ENCODE data around the gene OR5H14.
"Not testable (repeated sequence)": the region's sequence is repeated elsewhere in the genome, so short reads cannot be mapped to it uniquely, and the experiment has no call there.

Gene OR5H14

DNA sequence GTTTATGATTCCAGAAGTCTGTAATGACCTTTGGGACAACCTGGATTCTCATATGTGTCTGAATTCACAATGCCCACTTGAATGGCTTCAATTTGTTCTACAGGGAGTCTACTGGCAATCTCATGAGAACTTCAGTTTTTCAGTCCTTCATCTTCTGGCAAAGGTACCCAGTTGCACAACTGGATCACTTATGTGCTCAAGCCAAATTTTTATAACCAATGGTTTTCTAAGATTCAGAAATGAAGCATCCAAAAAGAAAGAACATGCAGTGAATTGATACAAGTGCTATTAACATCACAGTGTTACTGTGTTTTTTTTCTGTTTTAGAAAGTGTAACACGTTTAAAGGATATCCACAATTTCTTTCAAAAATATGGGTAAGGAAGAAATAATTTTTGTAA is at the start of gene OR5H14:
Gene OR5H14, plus strand, starts transcription at position 301 of the 400 bp plus-strand sequence. CDS start 1,907 bp downstream, outside the sequence.
- no peak for DNase-seq

GRCh38 chr3:98099848-98100247 is 47.4 kb upstream of the OR5H14 start:
- no peak for DNase-seq

- no peak for DNase-seq
Measured at GRCh38 chr3:98108162-98108561, 39.1 kb upstream of the OR5H14 start.

DNA sequence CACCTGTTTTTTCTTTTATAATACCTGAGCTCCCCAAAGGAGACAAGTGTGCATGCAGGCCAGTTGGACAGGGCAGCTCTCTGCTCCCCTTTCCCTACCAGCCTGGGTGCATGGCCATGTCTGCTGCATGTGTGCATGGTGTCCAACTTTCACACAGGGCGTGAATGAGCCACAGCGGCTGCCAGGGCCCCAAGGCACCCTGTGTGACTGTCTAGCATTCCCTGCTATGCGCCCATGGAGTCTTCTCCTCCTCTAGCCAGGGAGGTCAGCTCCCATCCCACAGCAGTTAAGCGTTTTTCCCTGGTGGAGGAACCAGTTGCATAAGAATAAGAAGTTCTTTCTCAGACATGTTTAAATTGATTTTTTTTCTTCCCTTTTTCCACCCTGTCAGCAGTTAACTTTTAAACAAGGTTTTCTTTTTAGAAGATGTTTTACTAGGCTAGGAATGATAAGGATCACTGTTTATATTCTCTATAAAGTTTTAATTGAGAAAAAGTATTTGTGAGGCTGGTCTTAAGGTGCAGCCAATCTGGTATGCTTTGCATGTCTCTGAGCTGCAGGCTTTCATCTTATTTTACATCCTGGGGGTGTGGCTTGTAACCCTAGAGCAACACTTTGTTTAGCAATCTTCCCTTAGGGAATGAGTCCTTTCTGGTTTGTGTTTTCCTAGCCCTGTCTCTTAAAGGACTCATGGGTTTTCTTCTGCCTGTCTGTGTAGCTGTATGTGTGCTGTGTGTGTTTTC is 37.3 kb upstream of the OR5H14 start:
- DNase-seq: no peak

GRCh38 chr3:98110550-98110908 is 36.8 kb upstream of the OR5H14 start:
- DNase-seq: no peak

- no peak for DNase-seq
Measured at GRCh38 chr3:98114264-98114663, 33.0 kb upstream of the OR5H14 start.

DNA sequence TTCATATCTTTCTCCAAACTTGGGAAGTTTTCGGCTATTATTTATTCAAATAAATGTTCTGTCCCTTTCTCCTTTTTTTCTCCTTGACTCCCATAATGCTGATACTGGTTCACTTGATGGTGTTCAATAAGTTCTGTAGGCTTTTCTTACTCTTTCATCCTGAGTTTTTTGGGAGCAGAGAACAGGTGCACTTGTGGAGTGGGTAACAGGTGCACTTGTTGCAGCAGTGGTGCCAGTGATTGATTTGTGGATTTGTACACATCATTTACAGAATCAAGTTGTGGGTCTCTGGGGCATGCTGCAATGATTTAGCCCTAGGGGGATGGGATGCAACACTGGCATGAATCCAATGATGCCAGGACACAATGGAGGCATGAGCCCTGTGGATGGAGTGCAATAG is 31.6 kb upstream of the OR5H14 start:
- DNase-seq: no peak

GRCh38 chr3:98130421-98130820 is 16.9 kb upstream of the OR5H14 start, which contains the start of gene OR5H1:
TSS of gene OR5H1 (plus strand) at chr3:98130721. CDS start at chr3:98132698, 1,977 bp downstream.
- DNase-seq: no peak

DNA sequence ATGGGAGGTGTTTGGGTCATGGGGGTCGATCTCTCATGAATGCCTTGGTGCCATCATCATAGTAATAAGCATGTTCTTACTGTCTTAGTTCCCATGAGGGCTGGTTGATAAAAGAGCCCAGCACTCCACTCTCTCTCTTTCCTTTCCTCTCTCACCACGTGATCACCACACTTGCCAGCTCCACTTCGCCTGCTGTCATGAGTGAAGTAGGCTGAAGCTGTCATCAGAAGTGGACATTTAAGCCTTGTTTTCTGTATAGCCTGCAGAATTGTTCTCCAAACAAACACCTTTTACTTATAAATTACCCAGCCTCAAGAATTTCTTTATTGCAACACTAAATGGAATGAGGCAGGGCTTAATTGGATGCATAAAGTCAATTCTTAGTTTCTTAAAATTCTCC is 10.6 kb upstream of the OR5H14 start:
- no peak for DNase-seq

DNA sequence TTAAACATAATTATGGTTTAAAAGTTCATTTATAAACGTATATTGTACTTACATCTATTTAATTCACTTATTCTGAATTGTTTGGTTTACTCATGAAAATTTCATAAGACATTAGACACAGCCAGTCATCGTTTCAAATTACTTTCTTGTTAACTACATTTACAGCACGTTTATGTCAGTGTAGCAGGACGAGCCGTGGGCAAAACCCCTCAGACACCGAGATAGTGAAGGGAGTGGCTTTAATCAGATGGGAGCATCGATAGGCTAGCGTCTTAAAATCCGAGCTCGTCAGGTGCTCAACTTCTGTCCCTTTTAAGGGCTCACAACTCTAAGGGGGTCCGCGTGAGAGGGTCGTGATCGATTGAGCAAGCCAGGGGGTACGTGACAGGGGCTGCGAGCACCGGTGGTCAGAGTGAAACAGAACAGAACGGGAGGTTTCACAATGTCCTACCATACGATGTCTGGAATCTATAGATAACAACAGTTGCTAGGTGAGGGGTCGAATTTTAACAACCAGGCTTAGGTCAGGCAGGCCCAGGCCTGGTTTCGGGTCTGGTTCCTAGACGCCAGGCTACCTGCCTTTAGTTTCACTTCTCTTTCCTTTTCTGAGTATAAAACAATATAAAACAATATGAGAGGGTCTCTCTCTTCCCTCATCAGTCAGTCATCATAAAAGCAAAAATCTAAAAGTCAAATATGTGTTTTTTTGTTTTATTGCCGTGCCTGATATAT is 9.3 kb upstream of the OR5H14 start:
- DNase-seq: not testable (repeated sequence)

GRCh38 chr3:98140531-98140930 is 6.7 kb upstream of the OR5H14 start:
- DNase-seq: no peak

DNA sequence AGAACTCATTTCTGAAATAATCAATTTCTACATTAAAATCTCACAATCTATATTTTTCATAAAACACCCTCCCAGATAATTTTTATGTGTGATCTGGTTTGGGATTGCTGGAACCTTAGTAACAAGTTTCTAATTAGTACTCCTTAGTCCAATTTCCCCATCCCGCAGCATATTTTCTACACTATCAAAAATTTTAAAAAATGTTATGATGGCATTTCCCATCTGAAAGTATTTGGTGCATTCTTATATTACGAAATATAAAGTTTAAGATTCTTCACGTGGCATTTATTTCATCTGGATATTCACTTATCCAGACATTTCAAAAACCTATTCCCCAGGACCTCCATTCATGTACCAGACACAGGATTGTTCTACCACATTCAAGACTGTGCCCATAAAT is 1.5 kb downstream of the OR5H14 start:
- no peak for DNase-seq

DNA sequence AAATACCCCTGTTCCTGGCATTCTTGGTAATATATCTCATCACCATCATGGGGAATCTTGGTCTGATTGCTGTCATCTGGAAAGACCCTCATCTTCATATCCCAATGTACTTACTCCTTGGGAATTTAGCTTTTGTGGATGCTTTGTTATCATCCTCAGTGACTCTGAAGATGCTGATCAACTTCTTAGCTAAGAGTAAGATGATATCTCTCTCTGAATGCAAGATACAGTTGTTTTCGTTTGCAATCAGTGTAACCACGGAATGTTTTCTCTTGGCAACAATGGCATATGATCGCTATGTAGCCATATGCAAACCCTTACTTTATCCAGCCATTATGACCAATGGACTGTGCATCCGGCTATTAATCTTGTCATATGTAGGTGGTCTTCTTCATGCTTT is 2.2 kb downstream of the OR5H14 start:
- not testable (repeated sequence) for DNase-seq

GRCh38 chr3:98151241-98151640 is 4.0 kb downstream of the OR5H14 start:
- DNase-seq: no peak

- no peak for DNase-seq
Measured at GRCh38 chr3:98166396-98166795, 19.1 kb downstream of the OR5H14 start, which contains the start of gene OR5H15. TSS of gene OR5H15 (plus strand) at chr3:98166696. CDS start at chr3:98168700, 2,004 bp downstream.

GRCh38 chr3:98171071-98171470 is 23.8 kb downstream of the OR5H14 start:
- no peak for DNase-seq

- peak; percentile 39 for DNase-seq
Measured at GRCh38 chr3:98172621-98173020, 25.3 kb downstream of the OR5H14 start.

- DNase-seq: no peak
Measured at GRCh38 chr3:98180319-98180890, 33.1 kb downstream of the OR5H14 start.

- no peak for DNase-seq
Measured at GRCh38 chr3:98182196-98182595, 34.9 kb downstream of the OR5H14 start.

DNA sequence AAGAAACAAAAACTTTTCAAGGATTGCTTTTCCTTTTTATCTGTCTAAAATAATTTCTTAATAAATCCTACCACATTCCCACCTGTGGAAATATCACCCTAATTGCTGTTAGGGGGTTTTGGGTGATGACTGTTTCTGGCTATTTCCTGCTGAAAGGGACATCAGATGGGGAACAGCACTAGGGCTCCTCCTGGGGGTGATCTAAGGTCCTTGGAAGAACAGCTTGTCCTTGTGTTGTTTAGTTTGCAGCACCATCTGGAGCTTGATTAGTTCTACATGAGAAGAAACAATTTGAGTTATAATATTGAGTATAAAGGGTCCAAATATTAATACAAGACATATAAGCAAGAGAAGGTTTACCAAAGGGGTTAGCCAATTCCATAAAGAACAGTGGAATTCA is 37.9 kb downstream of the OR5H14 start:
- DNase-seq: no peak

- DNase-seq: no peak
Measured at GRCh38 chr3:98188545-98188944, 41.3 kb downstream of the OR5H14 start.

DNA sequence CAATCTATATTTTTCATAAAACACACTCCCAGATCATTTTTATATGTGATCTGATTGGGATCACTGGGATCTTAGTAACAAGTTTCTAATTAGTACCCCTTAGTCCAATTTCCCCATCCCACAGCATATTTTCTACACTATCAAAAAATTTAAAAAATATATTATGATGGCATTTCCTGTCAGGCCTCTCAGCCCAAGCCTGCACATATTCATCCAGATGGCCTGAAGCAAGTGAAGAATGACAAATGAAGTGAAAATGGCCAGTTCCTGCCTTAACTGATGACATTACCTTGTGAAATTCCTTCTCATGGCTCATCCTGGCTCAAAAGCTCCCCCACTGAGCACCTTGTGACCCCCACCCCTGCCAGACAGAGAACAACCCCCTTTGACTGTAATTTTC is 43.6 kb downstream of the OR5H14 start:
- not testable (repeated sequence) for DNase-seq

GRCh38 chr3:98196293-98196692 is 49.0 kb downstream of the OR5H14 start:
- not testable (repeated sequence) for DNase-seq

GRCh38 chr3:98199020-98199419 is 51.7 kb downstream of the OR5H14 start:
- DNase-seq: no peak
